ENCODE measurements around the gene TMEM134.
"Not testable (repeated sequence)": the region's sequence is repeated elsewhere in the genome, so short reads cannot be mapped to it uniquely, and the experiment has no call there.

The TMEM134 gene

DNA sequence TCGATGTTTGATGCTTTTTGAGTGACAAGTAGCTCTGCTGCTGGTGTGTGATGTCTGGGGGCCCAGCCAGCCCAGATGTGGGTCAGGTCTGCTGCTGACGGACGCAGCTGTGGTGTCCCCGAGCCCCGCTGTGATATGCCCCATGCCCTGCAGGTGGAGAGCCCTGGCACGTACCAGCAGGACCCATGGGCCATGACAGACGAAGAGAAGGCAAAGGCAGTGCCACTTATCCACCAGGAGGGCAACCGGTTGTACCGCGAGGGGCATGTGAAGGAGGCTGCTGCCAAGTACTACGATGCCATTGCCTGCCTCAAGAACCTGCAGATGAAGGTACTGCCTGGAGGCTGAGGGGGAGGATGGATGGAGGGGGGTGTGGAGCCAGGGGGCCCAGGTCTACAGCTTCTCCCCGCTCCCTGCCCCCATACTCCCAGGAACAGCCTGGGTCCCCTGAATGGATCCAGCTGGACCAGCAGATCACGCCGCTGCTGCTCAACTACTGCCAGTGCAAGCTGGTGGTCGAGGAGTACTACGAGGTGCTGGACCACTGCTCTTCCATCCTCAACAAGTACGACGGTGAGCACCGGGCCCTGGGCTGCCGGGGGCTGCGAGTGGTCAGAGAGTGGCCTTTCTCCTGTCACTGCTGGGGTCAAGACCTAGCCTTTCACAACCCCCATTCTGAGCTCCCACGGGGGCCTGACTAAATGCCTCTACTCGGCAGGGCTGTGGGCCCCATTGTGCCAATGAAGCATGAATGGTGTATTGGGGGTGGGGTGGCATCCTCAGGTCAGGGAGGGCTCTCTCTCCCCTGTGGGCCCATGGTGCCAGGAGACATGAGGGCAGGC, 21.1 kb upstream of the TMEM134 start:
- Histone ChIP-seq H3K9ac (ENCODE audit: low read depth, low read length) (no peak overlapping the region), H3K27me3 (ENCODE audit: control insufficient read depth, insufficient read depth, low read length) (no peaks in the 10 kb centered on the region), H3K4me1 (ENCODE audit: control insufficient read depth, insufficient read depth, low read length) (no peaks in the 10 kb centered on the region), H3K36me3 (ENCODE audit: control insufficient read depth, insufficient read depth, low read length) (peaks cover 26% of the 10 kb centered on the region), H3K4me3 (ENCODE audit: low read depth, low read length) (no peak overlapping the region), H3K9me3 (ENCODE audit: control insufficient read depth, insufficient read depth, low read length) (no peaks in the 10 kb centered on the region)

- H3K27me3 ChIP-seq (ENCODE audit: control insufficient read depth, insufficient read depth, low read length) = no peaks in the 10 kb centered on the region
- H3K9ac ChIP-seq (ENCODE audit: low read depth, low read length) = no peak overlapping the region
- no peak overlapping the region for H3K4me3 ChIP-seq (ENCODE audit: low read depth, low read length)
- no peaks in the 10 kb centered on the region for H3K9me3 ChIP-seq (ENCODE audit: control insufficient read depth, insufficient read depth, low read length)
- no peaks in the 10 kb centered on the region for H3K4me1 ChIP-seq (ENCODE audit: control insufficient read depth, insufficient read depth, low read length)
- H3K36me3 ChIP-seq (ENCODE audit: control insufficient read depth, insufficient read depth, low read length) = peaks cover 28% of the 10 kb centered on the region
Observed at GRCh38 chr11:67489203-67489884, 20.3 kb upstream of the TMEM134 start.

DNA sequence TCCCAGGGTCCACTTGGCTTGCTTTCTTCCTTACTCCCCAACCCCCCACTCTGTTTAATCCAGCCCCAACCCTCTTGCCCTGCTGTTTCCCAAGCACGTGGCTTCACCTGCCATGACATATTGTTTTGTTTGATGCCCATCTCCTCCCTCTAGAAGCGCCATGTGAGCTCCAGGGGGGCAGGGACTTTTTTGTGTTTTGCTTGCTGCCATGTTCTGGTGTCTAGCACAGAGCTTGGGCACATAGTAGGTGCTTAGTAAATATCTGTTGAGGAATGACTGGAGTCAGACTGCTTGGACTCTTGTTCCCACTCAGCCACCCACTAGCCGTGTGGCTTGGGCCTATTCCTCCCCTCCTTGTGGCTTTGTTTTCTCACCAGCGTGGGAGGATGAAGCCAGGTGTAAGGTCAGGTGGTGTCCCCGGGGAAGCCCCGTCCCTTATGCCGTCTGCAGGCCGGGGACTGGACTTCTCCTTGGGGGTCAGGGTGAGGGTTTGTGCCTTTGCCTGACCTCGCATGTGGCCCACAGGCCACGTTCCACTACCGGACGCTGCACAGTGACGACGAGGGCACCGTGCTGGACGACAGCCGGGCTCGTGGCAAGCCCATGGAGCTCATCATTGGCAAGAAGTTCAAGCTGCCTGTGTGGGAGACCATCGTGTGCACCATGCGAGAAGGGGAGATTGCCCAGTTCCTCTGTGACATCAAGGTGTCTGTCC, 17.6 kb upstream of the TMEM134 start:
- Histone ChIP-seq H3K9ac (ENCODE audit: low read depth, low read length) (no peak overlapping the region), H3K36me3 (ENCODE audit: control insufficient read depth, insufficient read depth, low read length) (peaks cover 12% of the 10 kb centered on the region), H3K4me1 (ENCODE audit: control insufficient read depth, insufficient read depth, low read length) (no peaks in the 10 kb centered on the region), H3K4me3 (ENCODE audit: low read depth, low read length) (no peak overlapping the region), H3K9me3 (ENCODE audit: control insufficient read depth, insufficient read depth, low read length) (no peaks in the 10 kb centered on the region), H3K27me3 (ENCODE audit: control insufficient read depth, insufficient read depth, low read length) (peaks cover 6% of the 10 kb centered on the region)

DNA sequence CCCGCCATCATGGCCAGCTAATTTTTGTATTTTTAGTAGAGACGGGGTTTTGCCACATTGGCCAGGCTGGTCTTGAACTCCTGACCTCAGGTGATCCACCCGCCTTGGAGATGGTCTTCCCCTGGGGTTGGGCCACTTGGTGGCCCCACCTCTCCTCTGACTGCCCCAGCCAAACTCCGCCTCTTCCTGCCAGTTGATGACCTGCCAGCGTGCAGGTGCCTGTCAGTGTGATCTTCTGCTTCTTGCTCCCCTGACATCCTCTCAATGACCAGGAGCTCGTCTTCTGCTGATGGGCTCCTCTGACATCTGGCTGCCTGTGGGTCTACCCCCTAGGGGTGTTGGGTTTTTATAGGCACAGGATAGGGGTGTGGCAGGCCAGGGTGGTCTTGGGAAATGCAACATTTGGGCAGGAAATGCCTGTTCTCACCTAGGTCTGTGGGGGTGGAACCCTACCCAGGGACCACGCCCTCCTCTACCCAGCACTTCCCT, 16.9 kb upstream of the TMEM134 start:
- not testable (repeated sequence) for H3K27me3 ChIP-seq (ENCODE audit: control insufficient read depth, insufficient read depth, low read length); H3K4me1 ChIP-seq (ENCODE audit: control insufficient read depth, insufficient read depth, low read length); H3K9ac ChIP-seq (ENCODE audit: low read depth, low read length); H3K36me3 ChIP-seq (ENCODE audit: control insufficient read depth, insufficient read depth, low read length); H3K4me3 ChIP-seq (ENCODE audit: low read depth, low read length); H3K9me3 ChIP-seq (ENCODE audit: control insufficient read depth, insufficient read depth, low read length)

DNA sequence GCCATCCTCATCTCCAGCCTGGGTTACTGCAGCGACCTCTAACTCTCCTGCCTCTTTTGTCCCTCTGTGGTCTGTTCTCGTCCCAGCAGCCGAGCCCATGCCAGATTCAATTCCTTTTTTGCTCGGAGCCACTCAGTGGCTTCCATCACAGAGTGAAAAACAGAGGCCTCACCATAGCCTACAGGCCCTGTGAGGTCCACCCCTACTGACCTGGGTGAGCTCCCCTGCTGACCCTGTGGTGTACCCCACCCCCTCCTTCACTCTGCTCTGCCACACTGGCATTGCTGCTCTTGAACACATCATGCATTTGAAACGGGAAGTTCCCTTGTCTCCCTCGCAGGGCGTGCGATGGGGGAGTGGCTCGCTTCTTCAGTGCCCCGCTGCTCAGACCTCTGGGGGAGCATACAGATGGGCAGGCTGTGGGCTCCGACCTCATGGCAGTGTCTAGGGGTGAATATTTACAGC, 15.8 kb upstream of the TMEM134 start:
- Histone ChIP-seq H3K9ac (ENCODE audit: low read depth, low read length) (no peak overlapping the region), H3K27me3 (ENCODE audit: control insufficient read depth, insufficient read depth, low read length) (peaks cover 6% of the 10 kb centered on the region), H3K4me1 (ENCODE audit: control insufficient read depth, insufficient read depth, low read length) (no peaks in the 10 kb centered on the region), H3K9me3 (ENCODE audit: control insufficient read depth, insufficient read depth, low read length) (no peaks in the 10 kb centered on the region), H3K36me3 (ENCODE audit: control insufficient read depth, insufficient read depth, low read length) (peaks cover 6% of the 10 kb centered on the region), H3K4me3 (ENCODE audit: low read depth, low read length) (no peak overlapping the region)

DNA sequence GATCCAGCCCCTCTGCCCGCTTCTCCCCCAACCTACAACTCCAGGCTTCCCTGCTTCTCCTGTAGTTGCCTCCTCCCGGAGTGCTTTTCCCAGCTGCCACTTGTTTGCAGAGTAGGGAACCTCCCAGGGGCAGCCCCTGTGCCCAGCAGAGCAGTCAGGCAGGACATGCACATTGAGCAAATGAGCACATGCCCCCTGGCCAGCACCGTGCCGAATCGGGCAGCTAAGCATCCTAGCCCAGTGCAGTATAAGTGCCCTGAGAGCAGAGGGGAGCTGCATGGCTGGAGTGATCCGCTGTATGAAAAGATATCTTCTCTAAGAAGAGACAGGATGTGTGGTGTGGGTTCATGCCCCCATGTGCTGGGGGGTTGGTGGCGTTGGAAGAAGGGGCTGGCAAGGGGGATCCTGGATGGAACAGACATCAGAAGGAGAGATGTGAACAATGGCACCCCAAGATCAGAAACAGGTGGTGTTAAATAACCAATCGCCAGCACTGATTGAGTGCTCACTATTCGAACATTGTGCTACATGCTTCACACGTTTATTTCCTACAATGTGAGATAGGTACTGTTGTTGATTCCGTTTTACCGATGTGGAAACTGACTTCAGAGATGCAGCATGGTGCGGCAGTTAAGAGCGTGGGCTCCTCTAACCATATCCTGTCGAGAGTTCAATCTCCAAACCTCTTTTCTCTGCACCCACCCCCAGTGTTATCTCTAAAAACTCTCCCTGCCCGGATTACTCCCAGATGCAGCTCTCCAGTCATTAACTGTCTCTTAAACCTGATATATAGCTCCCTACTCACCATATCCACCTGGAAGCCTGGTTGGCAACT, 15.0 kb upstream of the TMEM134 start:
- Histone ChIP-seq H3K9ac (ENCODE audit: low read depth, low read length) (no peak overlapping the region), H3K9me3 (ENCODE audit: control insufficient read depth, insufficient read depth, low read length) (no peaks in the 10 kb centered on the region), H3K27me3 (ENCODE audit: control insufficient read depth, insufficient read depth, low read length) (peaks cover 6% of the 10 kb centered on the region), H3K4me1 (ENCODE audit: control insufficient read depth, insufficient read depth, low read length) (no peaks in the 10 kb centered on the region), H3K4me3 (ENCODE audit: low read depth, low read length) (peak overlapping the region; percentile 88), H3K36me3 (ENCODE audit: control insufficient read depth, insufficient read depth, low read length) (peaks cover 5% of the 10 kb centered on the region)

DNA sequence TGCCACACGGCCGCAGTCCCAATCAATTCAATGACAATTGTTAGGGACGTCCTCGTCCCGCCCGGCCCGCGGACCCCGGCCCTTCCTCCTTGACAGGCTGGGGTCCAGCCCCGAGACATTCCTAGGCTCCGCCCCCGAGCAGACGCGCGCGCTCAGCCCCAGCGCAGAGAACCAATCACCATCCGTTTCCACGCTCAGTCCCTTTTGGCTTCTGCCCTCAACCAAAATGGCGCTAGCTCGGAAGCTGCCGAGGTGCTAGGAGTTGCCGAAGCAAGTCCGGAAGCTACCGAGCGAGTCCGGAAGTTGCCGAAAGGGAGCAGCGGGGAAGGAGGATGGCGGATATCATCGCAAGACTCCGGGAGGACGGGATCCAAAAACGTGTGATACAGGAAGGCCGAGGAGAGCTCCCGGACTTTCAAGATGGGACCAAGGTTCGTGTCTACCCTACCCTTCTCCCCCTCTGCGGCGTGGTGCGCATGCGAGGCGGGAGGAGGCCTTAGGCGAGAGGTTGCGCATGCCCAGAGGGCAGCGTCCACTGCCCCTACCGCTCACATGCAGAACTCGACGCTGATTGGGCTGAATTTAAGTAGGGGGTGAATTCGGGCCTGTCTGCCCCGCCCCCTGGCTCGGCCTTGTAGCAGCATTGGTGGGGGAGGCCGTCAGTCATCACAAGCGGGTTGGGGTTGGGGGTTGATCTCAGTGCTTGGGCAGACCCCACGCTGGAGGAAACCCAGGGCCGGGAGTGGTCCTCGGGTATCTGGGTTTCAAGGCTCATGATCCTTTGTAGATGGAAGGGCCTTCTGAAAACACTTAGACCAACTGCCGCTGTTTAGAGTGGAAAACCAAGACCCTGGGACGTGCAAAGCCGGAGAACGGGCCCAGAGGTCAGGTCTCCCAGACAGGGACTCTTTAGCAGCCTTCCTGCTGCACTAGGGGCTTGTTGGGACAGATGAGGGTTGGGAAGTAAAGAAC, 14.1 kb upstream of the TMEM134 start, which contains the start of gene AIP:
Gene AIP, plus strand, starts transcription at position 200 of the 972 bp plus-strand sequence. Its CDS starts 133 bp downstream, at position 333.
- Histone ChIP-seq H3K4me3 (ENCODE audit: low read depth, low read length) (peak within 1 kb of the TSS; percentile 88), H3K9ac (ENCODE audit: low read depth, low read length) (peak within 1 kb of the TSS; percentile 28), H3K27me3 (ENCODE audit: control insufficient read depth, insufficient read depth, low read length) (peaks cover 6% of the 10 kb centered on the region), H3K9me3 (ENCODE audit: control insufficient read depth, insufficient read depth, low read length) (no peaks in the 10 kb centered on the region), H3K36me3 (ENCODE audit: control insufficient read depth, insufficient read depth, low read length) (peaks cover 5% of the 10 kb centered on the region), H3K4me1 (ENCODE audit: control insufficient read depth, insufficient read depth, low read length) (no peaks in the 10 kb centered on the region)

DNA sequence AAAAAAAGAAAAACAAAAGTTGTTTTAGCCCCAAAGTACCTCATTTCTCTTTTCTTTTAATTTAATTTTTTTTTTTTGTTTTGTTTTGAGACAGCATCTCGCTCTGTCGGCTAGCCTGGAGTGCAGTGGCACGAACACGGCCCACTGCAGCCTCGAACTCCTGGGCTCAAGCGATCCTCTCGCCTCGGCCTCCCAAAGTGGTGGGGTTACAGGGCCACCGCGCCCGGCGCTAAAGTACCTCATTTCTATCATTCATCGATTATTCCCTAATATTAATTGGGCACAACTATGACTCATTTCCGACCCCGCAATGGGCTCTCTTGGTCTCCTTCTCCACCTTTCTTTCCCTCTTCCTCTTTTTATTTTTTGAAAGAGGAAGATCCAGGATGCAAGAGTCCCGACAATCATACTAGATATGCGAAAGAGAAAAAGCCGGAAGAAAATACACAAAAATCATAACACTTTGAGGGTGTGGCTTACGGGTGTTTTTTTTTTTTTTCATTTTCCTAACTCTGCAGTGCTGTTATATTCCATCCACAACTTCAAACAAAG, 13.3 kb upstream of the TMEM134 start:
- Histone ChIP-seq H3K4me1 (ENCODE audit: control insufficient read depth, insufficient read depth, low read length) (no peaks in the 10 kb centered on the region), H3K9me3 (ENCODE audit: control insufficient read depth, insufficient read depth, low read length) (no peaks in the 10 kb centered on the region), H3K36me3 (ENCODE audit: control insufficient read depth, insufficient read depth, low read length) (peaks cover 5% of the 10 kb centered on the region), H3K9ac (ENCODE audit: low read depth, low read length) (no peak overlapping the region), H3K4me3 (ENCODE audit: low read depth, low read length) (peak overlapping the region; percentile 88), H3K27me3 (ENCODE audit: control insufficient read depth, insufficient read depth, low read length) (peaks cover 6% of the 10 kb centered on the region)

- H3K4me3 ChIP-seq (ENCODE audit: low read depth, low read length); H3K4me1 ChIP-seq (ENCODE audit: control insufficient read depth, insufficient read depth, low read length); H3K9me3 ChIP-seq (ENCODE audit: control insufficient read depth, insufficient read depth, low read length); H3K36me3 ChIP-seq (ENCODE audit: control insufficient read depth, insufficient read depth, low read length); H3K27me3 ChIP-seq (ENCODE audit: control insufficient read depth, insufficient read depth, low read length); H3K9ac ChIP-seq (ENCODE audit: low read depth, low read length): not testable (repeated sequence)
Observed at GRCh38 chr11:67477344-67478050, 8.4 kb upstream of the TMEM134 start.

DNA sequence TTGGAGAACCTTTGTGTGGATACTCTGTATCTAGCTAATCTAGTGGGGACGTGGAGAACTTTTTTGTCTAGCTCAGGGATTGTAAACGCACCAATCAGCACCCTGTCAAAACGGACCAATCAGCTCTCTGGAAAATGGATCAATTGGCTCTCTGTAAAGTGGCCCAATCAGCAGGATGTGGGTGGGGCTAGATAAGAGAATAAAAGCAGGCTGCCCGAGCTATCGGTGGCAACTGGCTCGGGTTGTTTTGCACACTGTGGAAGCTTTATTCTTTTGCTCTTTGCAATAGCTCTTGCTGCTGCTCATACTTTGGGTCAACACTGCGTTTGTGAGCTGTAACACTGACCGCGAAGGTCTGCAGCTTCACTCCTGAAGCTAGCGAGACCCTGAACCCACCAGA, 7.6 kb upstream of the TMEM134 start:
- H3K27me3 ChIP-seq (ENCODE audit: control insufficient read depth, insufficient read depth, low read length); H3K4me1 ChIP-seq (ENCODE audit: control insufficient read depth, insufficient read depth, low read length); H3K9ac ChIP-seq (ENCODE audit: low read depth, low read length); H3K36me3 ChIP-seq (ENCODE audit: control insufficient read depth, insufficient read depth, low read length); H3K4me3 ChIP-seq (ENCODE audit: low read depth, low read length); H3K9me3 ChIP-seq (ENCODE audit: control insufficient read depth, insufficient read depth, low read length): not testable (repeated sequence)
